Spleen (tissue), 7 donors: Measurements from ENCODE around the gene KCND3.

ENCODE experiments used
- CTCF ChIP-seq, 11 experiments: fragments of 200-600 bp in 7 of 11; fragments of 450-650 bp in 4 of 11; sonication (generic) in 4 of 11; IDR thresholded peaks in 8 of 11; conservative IDR thresholded peaks in 3 of 11; 1 replicate in 7 of 11; 2 replicates in 4 of 11; pipeline versions ENCODE4 v1.4.0 to v1.8.0; 2016 to 2021; ENCODE audit warnings: antibody characterized with exemption in 11 of 11, inconsistent platforms in 4 of 11, mild to moderate bottlenecking in 1 of 11
- POLR2AphosphoS5 ChIP-seq, 3 donors: sonication (generic); formaldehyde crosslinking; IDR thresholded peaks; one replicate each; pipeline ENCODE4 v1.5.1; 2017; ENCODE audit warnings: antibody characterized with exemption in 3 of 3
- donor health status: DM: no; HTN: no; CAD: no; lungs with moderate emphysema.
- donor health status: DM: no; HTN: no; CAD: no.
- donor health status: DM: no; HTN: no; CAD: no.

GRCh38 chr1:112012823-112013222 lies 23.4 kb upstream of the KCND3 start:
- TF ChIP-seq POLR2AphosphoS5 (IDR thresholded peaks at IDR 0.05) = no peak
- TF ChIP-seq CTCF (IDR thresholded peaks at IDR 0.05 in 8 of 11, conservative IDR thresholded peaks at IDR 0.05 in 3 of 11) = no peak
